Cardiac septum (tissue), 1 donor: ENCODE results near the gene DPF1. TPM values are rescaled to one million over a fixed set of nuclear protein-coding genes. Genes with fewer than 3 reads are reported as not detected.

Experiments
- DNase-seq: peaks from one replicate; pipeline ENCODE4 v3.0.0-alpha.2; 2020; ENCODE audit warnings: low spot score
- intact Hi-C: fragments of 100-400 bp; cut with DNase I; formaldehyde crosslinking; loops from one replicate; pipeline ENCODE4 v1.14.0; 2022
- total RNA-seq: library from RNA; stranded (reverse); fragmentation: NEBNext Ultra II Directional; extraction: Animal tissue kit (Norgen Biotek cat#: 25700); gene quantifications from one replicate; pipeline ENCODE4 v1.2.1, GENCODE V29; 2021
- donor health status: DM: no; HTN: no; CAD: no.

The DPF1 gene
- total RNA-seq, 1 donor from 2014 or later, result 0.51 TPM

DNA sequence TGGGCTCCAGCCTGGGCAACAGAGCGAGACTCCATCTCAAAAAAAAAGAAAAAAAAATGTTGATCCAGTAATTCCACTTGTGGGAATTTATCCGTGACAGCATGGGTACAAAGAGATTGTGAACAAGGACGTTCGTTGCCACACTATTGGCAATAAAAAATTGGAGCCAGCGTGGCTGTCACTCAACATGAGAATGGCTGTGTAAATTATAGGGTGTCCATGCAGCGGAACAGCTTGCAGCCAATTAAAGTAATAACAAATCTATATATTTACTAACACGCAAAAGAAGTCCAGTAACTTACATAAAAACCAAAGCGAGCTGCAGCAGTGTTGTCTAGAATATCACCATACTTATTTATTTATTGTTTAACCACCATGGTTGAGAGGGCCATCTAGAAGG lies 19.3 kb downstream of the DPF1 start:
- DNase-seq, result no peak

DNA sequence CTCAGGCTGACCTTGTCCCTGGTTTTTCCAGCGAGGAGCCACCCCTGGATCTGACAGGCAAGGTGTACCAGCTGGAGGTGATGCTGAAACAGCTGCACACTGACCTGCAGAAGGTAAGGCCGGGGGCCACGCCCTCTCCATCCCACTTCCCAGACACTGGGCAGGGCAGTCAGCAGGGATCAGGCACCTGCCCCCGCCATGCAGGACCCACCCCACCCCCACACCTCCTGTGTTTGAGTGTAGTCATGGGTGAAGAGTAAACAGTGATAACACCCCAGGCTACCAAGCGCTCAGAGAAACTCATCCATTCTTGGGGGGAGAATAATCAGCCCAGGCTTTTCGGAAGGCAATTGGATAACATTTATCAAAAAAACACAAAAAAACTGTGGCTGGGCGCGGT lies 19.9 kb downstream of the DPF1 start:
- intact Hi-C loops, result no loop called here
- no peak for DNase-seq

More for the DNA sequence above, 19.3 kb downstream of the DPF1 start:
- intact Hi-C loops, result no loop called here

GRCh38 chr19:38203197-38203596 lies 20.8 kb downstream of the DPF1 start:
- intact Hi-C loops, result no loop called here
- DNase-seq, result no peak

DNA sequence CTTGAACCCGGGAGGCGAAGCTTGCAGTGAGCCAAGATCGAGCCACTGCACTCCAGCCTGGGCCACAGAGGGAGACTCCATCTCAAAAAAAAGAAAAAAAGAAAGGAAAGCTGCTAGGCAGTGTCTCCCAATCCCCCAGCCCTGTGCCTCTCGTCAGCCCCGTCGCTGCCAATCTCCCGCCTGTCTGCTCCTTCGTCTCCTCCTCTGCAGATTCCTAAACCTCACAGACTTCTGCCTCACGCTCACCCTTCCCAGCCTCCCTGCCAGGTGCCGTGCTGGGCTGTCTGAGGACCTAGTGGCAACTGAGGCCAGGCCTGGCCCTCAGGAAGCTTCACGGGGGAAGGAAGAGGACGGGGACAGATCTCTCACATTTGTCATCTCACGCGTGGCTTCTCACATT lies 21.5 kb downstream of the DPF1 start:
- no peak for DNase-seq
- intact Hi-C loops, result no loop called here

GRCh38 chr19:38201731-38202130 lies 22.3 kb downstream of the DPF1 start:
- intact Hi-C loops, result no loop called here

GRCh38 chr19:38199340-38199739 lies 24.7 kb downstream of the DPF1 start:
- intact Hi-C loops, result no loop called here
- no peak for DNase-seq

More at GRCh38 chr19:38201731-38202130, 22.3 kb downstream of the DPF1 start:
- peak; percentile 62 for DNase-seq

- intact Hi-C loops, result no loop called here
- no peak for DNase-seq
These were observed 25.9 kb downstream of the DPF1 start for GRCh38 chr19:38197937-38198704.

DNA sequence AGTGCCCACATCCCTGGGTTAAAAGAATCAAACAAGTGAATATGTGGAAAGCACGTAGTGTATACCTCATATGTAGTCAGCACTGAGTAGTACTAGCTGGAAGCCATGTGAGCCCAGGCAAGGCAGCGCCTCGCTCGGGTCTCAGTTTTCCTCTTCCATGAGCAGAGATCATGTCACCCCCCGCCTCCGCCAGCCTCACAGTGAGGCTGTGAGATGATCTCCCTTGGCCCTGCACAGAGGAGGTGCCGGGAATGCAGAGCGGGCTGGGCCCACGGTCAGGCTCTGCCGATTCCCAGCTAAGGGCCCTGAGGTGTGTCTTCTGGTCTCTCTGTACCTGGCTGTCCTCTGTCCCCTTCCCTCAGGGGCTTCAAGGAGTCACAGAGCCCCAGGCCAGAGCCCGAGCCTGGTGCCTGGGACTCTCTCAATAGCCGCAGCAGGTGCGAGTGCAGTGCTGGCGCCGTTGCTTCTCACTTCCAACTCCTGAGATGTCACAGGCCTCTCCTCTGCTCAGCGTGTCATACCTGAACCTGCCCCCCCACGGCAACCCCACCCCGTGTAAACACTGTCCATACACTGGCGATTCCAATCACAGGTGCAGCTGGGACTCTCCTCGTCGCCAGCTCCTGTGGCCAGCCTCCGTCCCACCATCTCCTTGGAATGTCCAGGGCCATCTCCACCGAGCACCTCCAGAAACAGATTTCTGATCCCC lies 26.9 kb downstream of the DPF1 start:
- DNase-seq, result no peak
- intact Hi-C loops, result no loop called here

DNA sequence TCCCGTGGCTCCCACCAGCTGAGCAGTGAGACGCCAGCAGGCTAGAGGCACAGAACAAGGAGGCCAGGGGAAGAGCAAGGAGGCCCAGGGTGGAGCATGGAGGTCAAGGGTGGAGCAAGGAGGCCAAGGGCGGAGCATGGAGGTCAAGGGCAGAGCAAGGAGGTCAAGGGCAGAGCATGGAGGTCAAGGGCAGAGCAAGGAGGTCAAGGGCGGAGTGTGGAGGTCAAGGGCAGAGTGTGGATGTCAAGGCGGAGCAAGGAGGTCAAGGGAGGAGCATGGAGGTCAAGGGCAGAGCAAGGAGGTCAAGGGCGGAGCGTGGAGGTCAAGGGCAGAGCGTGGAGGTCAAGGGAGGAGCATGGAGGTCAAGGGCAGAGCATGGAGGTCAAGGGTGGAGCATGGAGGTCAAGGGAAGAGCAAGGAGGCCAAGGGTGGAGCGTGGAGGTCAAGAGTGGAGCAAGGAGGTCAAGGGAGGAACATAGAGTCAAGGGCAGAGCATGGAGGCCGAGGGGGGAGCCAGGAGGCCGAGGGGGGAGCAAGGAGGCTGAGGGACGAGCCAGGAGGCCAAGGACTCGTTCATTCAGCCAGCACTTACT lies 27.7 kb downstream of the DPF1 start:
- intact Hi-C loops, result no loop called here
- no peak for DNase-seq

DNA sequence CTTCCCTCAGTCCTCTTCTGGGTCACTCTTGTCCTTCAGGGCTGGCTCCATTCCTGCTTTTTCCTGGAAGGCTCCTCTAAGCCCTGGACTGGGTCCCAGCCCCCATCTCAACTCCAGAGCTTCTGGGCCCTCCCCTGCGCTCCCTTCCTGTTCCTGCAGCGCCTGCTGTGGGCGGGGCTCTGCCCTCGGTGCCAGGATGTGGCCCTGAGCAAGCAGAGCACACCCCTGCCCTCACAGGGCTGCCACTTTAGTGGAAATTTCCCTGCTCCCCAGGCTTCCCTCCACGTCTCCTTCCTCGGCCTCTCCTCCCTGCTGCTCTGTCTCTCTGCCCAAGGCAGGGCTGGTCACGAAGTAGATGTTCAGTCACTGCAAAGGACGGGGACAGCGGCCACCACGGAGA lies 28.8 kb downstream of the DPF1 start:
- DNase-seq, result no peak
- intact Hi-C loops, result no loop called here

DNA sequence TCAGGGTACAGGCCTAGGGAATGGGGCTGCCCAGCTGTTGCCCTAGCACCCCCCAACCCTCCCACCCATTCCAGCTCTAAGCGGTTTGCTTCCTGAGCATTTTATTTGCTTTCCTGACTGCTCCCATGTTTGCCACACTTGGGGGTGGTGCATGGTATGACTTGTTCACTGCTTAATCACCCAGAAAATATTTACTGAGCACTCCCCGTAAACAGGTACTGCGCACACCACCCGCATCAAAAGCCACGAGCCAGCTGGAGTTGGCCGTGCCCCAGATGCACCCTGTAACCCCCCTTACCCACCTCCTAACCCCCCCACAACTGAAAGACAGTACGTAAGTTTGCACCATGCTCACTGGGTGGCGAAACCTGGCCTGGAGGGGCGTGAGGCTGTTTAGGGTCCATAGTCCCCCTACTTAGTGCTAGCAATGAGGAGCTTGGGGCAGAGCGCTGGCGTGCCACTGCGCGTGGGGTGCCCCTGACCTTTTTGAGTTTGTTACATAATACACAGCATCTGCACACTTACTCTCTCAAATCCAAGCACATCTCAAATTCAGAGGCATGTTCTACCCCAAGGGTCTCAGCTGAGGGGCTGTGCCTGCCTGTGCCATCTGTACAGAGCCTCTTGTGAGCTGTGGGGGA lies 29.8 kb downstream of the DPF1 start:
- intact Hi-C loops, result no loop called here
- no peak for DNase-seq

- DNase-seq, result no peak
- intact Hi-C loops, result no loop called here
These were observed 30.6 kb downstream of the DPF1 start for GRCh38 chr19:38193445-38193844.

DNA sequence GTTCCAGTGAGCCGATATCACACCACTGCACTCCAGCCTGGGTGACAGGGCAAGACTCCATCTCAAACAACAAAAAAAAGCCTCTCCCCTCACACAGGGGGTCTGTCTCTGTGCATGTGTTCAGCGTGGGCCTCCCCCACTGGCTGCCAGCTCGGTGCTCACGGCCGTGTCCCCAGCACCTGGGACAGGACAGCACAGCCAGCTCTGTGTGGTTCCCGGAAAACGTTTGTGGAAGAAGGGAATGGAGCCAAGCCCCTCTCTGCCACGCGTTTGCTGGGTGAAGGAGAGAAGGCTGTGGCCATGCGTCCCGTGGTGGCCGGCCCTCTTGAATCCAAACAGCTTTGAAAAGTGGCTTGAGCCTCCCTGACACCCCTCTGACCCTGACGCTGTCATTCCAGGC lies 32.3 kb downstream of the DPF1 start:
- no peak for DNase-seq
- intact Hi-C loops, result no loop called here

DNA sequence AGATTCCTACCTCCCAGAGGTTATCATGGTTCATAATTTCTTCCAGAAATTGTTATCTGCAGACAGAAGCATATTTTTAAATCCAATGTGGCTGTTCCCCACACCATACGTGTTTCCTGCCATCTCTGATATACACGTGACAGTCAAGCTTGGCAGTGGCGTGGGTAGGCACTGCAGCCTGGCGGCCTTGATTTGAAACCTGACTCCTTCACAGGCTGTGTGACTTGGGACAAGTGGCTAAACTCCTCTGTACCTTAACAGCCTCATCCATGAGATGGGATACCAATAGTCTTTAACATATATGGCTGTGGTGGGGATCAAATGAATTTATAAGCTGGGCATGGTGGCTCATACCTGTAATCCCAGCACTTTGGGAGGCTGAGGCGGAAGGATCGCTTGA lies 33.2 kb downstream of the DPF1 start:
- no peak for DNase-seq
- intact Hi-C loops, result no loop called here

GRCh38 chr19:38190061-38190460 lies 34.0 kb downstream of the DPF1 start:
- DNase-seq, result no peak
- intact Hi-C loops, result no loop called here

DNA sequence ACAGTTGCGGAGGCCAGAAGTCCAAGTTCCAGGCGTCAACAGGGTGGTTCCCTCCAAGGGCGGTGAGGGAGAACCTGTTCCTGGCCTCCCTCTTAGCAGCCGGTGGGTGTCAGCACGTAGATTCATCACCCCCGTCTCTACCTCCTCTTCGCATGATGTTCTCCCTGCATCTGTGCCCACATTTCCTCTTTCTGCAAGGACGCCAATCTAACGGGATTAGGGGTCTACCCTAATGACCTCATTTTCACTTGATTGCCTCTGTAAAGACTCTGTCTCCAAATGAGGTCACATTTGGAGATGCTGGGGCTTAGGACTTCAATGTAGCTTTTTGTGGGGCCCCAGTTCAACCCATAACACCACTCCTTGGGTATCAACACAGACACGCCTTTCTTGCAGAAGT lies 38.5 kb downstream of the DPF1 start:
- no peak for DNase-seq
- intact Hi-C loops, result no loop called here

DNA sequence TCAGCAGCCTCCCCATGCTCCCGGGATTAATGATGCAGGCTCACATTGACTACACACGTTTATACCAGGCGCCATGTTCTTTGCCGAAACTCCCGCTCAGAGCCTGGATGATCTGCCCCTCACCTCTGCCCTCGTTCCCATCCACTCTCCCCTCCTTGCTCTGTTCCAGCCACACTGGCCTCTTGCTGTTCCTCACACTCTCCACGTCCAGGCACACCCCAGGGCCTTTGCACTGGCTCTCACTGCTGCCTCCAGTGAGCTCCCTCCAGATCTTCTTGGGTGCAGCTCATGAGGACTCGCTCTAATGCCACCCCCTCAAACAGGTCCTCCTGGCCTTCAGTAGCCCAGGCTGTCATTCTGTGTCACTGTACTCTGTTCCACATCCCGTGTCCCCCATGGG lies 39.2 kb downstream of the DPF1 start:
- intact Hi-C loops, result no loop called here

GRCh38 chr19:38183251-38183897 lies 40.6 kb downstream of the DPF1 start:
- intact Hi-C loops, result no loop called here
- DNase-seq, result no peak

More for the DNA sequence above, 39.2 kb downstream of the DPF1 start:
- DNase-seq, result no peak

- intact Hi-C loops, result no loop called here
- DNase-seq, result no peak
These were observed 41.3 kb downstream of the DPF1 start for GRCh38 chr19:38182536-38183210.
